Left cardiac atrium (tissue), 4 donors: Measurements from ENCODE around the gene RHOF. TPM values are rescaled to one million over a fixed set of nuclear protein-coding genes. Genes with fewer than 3 reads are reported as not detected.

Source experiments
- ATAC-seq, 2 donors: fragments of 200-7000 bp; cut with Tn5 transposase; one replicate each; pipeline ENCODE4 v1.9.1; 2020; ENCODE audit warnings: mild to moderate bottlenecking in 2 of 2, moderate library complexity in 2 of 2
- DNase-seq: peaks from one replicate; pipeline ENCODE4 v3.0.0-alpha.2; 2020
- intact Hi-C, 2 donors: fragments of 100-400 bp; cut with DNase I; formaldehyde crosslinking; loops; one replicate each; pipeline versions ENCODE4 v1.14.1 to v1.15.1; 2022 to 2023
- long read RNA-seq: library from polyadenylated mRNA; unstranded; transcript quantifications from one replicate; pipeline ENCODE4 v2.0.0, GENCODE V29; 2021
- total RNA-seq, 2 donors: library from RNA; stranded (reverse); fragmentation: NEBNext Ultra II Directional; extraction: Animal tissue kit (Norgen Biotek cat#: 25700); gene quantifications; one replicate each; pipeline ENCODE4 v1.2.1, GENCODE V29; 2021
- donor health status: DM: no; HTN: yes; CAD: no.
- donor health status: DM: no; HTN: yes; CAD: no; lungs with severe emphysema.
- donor health status: DM: yes; HTN: yes; CAD: no.
- donor health status: Dilated cardiomyopathy.

RHOF gene
- total RNA-seq, result 10 to 100 TPM; 14.7 to 25.1 TPM
- long read RNA-seq, transcript RHOF-201 (5 exons, 3,009 nt), result major isoform, 33 of 41 reads
- long read RNA-seq, partial matches to known transcripts, result 2 of 41 reads
- long read RNA-seq, other reads (novel, unspliced or antisense), result 5 of 41 reads

- intact Hi-C loops, result loop anchor here (5.0 kb wide), 1 partner anchor 96 kb away; no protein-coding TSS in a partner anchor
- DNase-seq (no peak), ATAC-seq (peak; percentile 12 to 32)
Observed at GRCh38 chr12:121793440-121793837, at the start of gene RHOF. Gene RHOF, minus strand, starts transcription at chr12:121793688. Its CDS starts 55 bp downstream, at chr12:121793633.

- ATAC-seq, result no peak
- DNase-seq, result no peak
- intact Hi-C loops, result no loop called here
Observed at GRCh38 chr12:121839993-121840761, 46.7 kb upstream of the RHOF start.

- peak; percentile 100 for DNase-seq
- ATAC-seq, result peak; percentile 99
- intact Hi-C loops, result no loop called here
Observed at GRCh38 chr12:121839106-121839992, 45.9 kb upstream of the RHOF start.

GRCh38 chr12:121838126-121838525 lies 44.6 kb upstream of the RHOF start:
- DNase-seq, result no peak
- ATAC-seq, result no peak
- intact Hi-C loops, result no loop called here

GRCh38 chr12:121837680-121838079 lies 44.2 kb upstream of the RHOF start:
- intact Hi-C loops, result no loop called here

GRCh38 chr12:121831571-121832245 lies 38.2 kb upstream of the RHOF start:
- DNase-seq (no peak), ATAC-seq (no peak)
- intact Hi-C loops, result no loop called here

More at GRCh38 chr12:121837680-121838079, 44.2 kb upstream of the RHOF start:
- no peak for DNase-seq
- no peak for ATAC-seq

DNA sequence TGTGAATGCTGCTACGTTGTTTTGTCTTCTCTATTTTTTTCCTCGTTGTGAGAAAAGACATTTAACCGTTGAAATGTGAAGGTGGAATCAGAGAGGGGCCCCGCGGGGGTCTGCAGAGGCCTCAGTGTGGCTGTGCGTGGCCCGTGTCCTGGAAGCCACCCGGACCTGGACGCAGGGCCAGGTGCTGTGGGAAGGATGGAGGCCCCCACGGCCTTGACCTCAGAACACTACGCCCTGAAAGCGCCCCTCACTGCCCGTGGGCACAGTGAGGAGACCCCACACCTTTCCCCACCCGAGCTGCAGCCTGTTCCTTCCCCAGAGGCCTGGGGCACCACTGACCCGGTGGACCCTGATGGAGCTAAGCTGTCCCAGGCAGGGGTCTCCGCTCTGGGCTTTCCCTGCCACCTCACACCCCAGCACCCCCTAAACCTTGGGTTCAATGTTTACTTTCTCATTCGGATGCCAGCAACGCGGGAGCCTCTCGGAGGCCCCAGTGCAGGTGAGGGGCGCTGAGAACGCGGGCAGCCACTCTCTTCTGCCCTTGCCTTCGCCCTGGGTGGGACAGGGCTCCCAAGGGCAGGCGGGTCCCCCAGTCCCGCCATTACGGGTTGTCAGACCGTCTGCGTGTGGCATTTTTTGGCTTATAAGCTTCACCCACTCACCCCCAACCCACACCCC lies 37.2 kb upstream of the RHOF start:
- intact Hi-C loops, result no loop called here
- no peak for ATAC-seq
- DNase-seq, result no peak

DNA sequence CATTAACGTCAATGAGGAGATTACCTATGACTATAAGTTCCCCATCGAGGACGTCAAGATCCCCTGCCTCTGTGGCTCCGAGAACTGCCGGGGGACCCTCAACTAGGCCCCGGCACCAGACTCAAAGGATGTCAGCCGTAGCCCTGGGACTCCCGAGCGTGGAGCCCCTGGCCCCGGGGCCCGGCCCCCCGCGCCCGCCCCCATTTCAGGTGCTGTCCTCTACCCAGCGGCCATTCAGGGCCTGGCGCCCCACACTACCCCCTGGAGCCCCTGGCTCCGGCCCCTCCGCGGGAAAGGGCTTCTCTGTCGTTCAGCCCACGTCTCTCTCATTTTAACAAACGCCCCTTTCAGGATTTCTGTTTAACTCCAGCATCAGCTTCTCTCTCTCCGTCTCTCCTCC lies 36.6 kb upstream of the RHOF start:
- ATAC-seq, result no peak
- DNase-seq, result no peak
- intact Hi-C loops, result no loop called here

DNA sequence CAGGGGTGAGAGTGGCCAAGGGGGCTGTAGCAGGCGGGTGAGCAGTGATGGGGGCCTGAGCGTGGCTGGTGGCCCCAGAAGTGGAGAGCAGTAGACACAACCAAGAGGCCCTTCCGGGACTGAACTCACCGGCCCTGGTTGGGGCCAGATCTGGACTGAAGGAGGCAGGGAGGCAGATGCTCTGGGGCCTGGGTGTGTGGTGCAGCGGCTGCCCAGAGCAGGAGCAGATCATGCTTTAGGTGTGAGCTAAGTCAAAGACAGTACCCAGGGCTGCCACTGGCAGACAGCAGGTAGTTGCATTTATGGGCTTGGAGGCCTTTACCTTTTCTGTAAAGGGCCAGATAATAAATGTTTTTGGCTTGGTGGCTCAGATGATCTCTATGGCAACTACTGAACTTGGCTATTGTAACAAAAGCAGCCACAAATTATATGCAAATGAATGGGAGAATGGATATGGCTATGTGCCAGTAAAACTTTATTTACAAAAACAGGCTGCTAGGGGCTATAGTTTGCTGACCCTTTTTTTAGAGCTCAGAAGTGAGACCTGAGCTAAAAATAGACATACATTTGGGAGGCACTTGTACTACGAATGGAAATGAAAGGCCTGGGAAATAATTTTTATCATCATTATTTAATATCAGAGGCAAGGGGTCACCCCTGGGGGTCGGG lies 35.9 kb upstream of the RHOF start:
- intact Hi-C loops, result loop anchor here in 1 of 2 donors (10.0 kb wide), 1 partner anchor 55 kb away; the partner anchor contains the start of gene PSMD9
- DNase-seq (no peak), ATAC-seq (no peak)

DNA sequence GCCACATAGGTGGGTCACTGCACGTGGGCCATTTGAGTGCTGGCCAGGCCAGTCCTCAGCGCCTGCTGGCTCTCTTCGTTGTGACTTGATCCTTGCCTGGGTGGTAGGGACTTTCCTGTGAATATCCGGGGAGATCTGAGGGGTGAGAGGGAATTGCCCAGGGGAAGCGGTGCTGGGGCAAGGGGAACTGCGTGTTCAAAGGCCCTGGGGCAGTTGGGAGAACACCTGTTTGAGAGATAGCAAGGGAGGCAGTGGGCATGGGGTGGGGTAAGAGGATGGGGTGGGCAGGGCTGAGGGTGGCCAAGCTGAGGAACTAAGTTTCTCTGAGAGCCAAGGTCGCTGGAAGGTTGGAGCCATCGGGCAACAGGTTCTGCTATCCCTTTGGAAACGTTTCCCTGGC lies 35.3 kb upstream of the RHOF start:
- intact Hi-C loops, result loop anchor here in 1 of 2 donors (10.0 kb wide), 1 partner anchor 56 kb away; the partner anchor contains the start of gene PSMD9
- ATAC-seq, result no peak
- DNase-seq, result no peak

DNA sequence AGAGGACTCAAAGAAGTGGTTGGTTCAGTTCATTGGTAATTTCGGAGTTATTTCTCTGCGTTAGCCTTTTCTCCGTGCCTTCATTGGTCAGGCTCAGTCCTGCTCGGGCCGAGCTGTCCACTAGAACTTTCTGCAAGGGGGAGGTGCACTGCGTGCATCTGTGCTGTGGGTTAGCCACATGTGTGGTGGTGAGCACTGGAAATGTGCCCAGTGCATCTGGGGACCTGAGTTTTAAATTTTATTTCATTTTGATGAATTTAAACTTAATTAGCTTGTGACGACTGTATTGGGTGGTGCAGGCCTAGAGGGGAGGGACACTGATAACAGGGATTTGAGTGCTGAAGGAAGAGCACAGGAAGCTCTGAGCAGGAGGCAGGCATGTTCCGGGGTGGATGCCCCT lies 34.8 kb upstream of the RHOF start:
- intact Hi-C loops, result loop anchor here in 1 of 2 donors (10.0 kb wide), 1 partner anchor 56 kb away; the partner anchor contains the start of gene PSMD9
- no peak for DNase-seq
- no peak for ATAC-seq

DNA sequence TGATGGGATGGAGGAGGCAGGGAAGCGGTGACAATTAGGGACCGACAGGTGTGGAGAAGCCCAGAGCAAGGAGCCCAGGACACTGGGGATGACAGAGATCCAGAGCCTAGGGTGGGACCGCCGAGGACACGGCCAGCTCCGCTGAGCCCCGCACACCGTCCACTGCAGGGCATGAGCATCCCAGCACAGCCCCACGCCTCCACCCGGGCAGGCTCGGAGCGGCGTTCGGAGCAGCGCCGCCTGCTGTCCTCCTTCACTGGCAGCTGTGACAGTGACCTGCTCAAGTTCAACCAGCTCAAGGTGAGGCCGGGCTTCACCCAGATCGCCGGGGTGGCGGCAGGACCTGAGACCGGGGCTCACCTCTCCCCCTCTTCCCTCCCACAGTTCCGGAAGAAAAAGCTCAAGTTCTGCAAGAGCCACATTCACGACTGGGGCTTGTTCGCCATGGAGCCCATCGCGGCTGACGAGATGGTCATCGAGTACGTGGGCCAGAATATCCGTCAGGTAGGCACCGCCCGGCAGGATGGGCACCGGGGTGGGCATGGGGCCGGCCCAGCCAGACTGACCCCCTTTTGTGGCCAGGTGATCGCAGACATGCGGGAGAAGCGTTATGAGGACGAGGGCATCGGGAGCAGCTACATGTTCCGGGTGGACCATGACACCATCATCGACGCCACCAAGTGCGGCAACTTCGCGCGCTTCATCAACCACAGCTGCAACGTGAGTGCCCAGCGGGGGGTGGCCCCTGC lies 34.0 kb upstream of the RHOF start:
- intact Hi-C loops, result loop anchor here in 1 of 2 donors (10.0 kb wide), 1 partner anchor 57 kb away; the partner anchor contains the start of gene PSMD9
- DNase-seq, result no peak
- ATAC-seq, result no peak

DNA sequence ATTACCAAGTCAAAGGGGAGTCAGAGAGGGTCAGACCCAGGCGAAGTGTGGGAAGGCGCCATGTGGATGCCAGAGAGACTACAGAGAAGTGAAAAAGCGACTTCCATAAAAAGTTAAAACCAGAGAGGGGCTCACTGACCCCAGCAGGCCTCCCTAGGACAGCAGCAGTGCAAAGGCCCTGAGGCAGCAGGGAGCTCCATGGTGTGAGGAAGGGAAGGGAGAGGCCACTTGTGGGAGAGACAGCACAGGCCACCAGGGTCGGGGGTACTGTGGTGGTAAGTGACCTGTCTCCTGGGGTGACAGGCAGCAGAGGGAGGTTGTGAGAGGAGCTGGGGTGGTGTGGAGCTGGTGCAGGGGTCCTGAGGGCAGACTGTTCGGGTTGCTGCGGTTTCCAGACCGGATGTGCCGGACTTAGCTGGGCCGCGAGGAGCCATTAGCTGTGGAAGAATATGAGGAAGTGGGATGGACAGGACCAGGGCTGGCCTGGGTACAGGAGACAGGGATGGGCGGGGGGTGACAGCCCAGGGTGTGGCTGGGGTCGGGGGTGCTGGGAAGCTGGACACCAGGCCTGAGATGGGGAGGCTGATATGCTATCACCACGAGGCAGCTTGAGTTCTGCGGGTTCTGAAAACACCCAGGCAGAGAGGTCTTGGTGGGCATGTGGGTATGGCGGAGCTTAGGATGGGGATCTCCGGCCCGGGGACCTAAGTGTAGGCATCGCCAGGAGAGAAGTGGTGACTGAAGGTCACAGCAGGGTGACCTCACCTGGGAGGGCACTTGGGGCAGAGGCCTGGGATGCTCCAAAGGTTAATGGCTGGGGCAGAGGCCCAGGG lies 33.0 kb upstream of the RHOF start:
- DNase-seq (no peak), ATAC-seq (no peak)
- intact Hi-C loops, result loop anchor here in 1 of 2 donors (10.0 kb wide), 1 partner anchor 58 kb away; the partner anchor contains the start of gene PSMD9

GRCh38 chr12:121825041-121825523 lies 31.6 kb upstream of the RHOF start:
- DNase-seq (no peak), ATAC-seq (no peak)
- intact Hi-C loops, result loop anchor here in 1 of 2 donors (10.0 kb wide), 1 partner anchor 60 kb away; the partner anchor contains the start of gene PSMD9

DNA sequence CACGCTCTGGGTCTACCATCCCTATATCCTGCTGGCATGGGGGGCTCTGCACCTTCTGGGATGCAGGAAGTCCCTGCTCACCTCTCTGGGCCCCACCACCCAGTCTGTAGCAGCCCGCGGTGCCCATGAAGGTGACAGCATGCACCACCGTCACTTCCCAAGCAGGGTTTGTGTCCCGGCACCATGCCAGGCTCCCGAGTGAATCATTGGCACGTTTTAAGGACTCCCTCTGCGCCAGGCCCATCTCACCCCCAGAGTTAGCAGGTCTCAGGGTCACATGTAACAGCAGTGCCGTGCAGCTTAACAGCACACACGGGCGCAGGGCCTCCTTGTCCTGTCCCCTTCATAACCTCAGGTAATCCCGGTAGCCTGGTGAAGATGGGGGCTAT lies 30.2 kb upstream of the RHOF start:
- ATAC-seq, result no peak
- intact Hi-C loops, result loop anchor here in 1 of 2 donors (10.0 kb wide), 1 partner anchor 61 kb away; the partner anchor contains the start of gene PSMD9
- DNase-seq, result no peak
